ENCODE data around the gene CD55. TPM values are rescaled to one million over a fixed set of nuclear protein-coding genes. Genes with fewer than 3 reads are reported as not detected.

Gene CD55
- polyA plus RNA-seq, 1 donor from 2014 or later, result 1.4 TPM

- TF ChIP-seq EP300 (conservative IDR thresholded peaks at IDR 0.05; ENCODE audit: poor library complexity, severe bottlenecking), result no peak
- TF ChIP-seq MXI1 (conservative IDR thresholded peaks at IDR 0.05; ENCODE audit: poor library complexity, severe bottlenecking), result no peak
- no peak for TF ChIP-seq POLR2AphosphoS5 (IDR thresholded peaks at IDR 0.05)
- no peak for TF ChIP-seq CTCF (IDR thresholded peaks at IDR 0.05; ENCODE audit: poor library complexity, severe bottlenecking)
- no peak for TF ChIP-seq RAD21 (conservative IDR thresholded peaks at IDR 0.05)
- no peak for TF ChIP-seq TAF1 (IDR thresholded peaks at IDR 0.05; ENCODE audit: low read depth)
- Histone ChIP-seq H2AFZ (ENCODE audit: low read depth, low read length) (no peak overlapping the region), H3F3A (ENCODE audit: insufficient read depth, low read length, poor library complexity, severe bottlenecking) (no peaks in the 10 kb centered on the region), H3K27me3 (ENCODE audit: insufficient read depth, low read depth, low read length) (no peaks in the 10 kb centered on the region), H3K27ac (ENCODE audit: low read length) (no peak overlapping the region), H4K20me1 (ENCODE audit: insufficient read depth) (no peaks in the 10 kb centered on the region), H3K36me3 (ENCODE audit: insufficient read depth, low read length) (no peaks in the 10 kb centered on the region), H3K9me2 (ENCODE audit: insufficient read depth, low read length) (no peaks in the 10 kb centered on the region), H3K4me2 (ENCODE audit: low read length) (no peak overlapping the region), H3K4me3 (ENCODE audit: low read length) (no peak overlapping the region), H3K79me2 (replicated peaks; ENCODE audit: insufficient read depth, low read length) (no peaks in the 10 kb centered on the region), H3K9me3 (ENCODE audit: low read length) (no peaks in the 10 kb centered on the region), H3K9ac (ENCODE audit: low read length) (no peak overlapping the region)
These were observed 77.5 kb downstream of the CD55 start for GRCh38 chr1:207398986-207399385.

- Histone ChIP-seq H3K9ac (ENCODE audit: low read length) (no peak overlapping the region), H3K36me3 (ENCODE audit: insufficient read depth, low read length) (no peaks in the 10 kb centered on the region), H3F3A (ENCODE audit: insufficient read depth, low read length, poor library complexity, severe bottlenecking) (no peaks in the 10 kb centered on the region), H3K27me3 (ENCODE audit: insufficient read depth, low read depth, low read length) (no peaks in the 10 kb centered on the region), H3K4me2 (ENCODE audit: low read length) (no peak overlapping the region), H3K4me3 (ENCODE audit: low read length) (no peak overlapping the region), H4K20me1 (ENCODE audit: insufficient read depth) (no peaks in the 10 kb centered on the region), H3K79me2 (replicated peaks; ENCODE audit: insufficient read depth, low read length) (no peaks in the 10 kb centered on the region), H3K27ac (ENCODE audit: low read length) (no peak overlapping the region), H3K9me3 (ENCODE audit: low read length) (no peaks in the 10 kb centered on the region), H2AFZ (ENCODE audit: low read depth, low read length) (no peak overlapping the region), H3K9me2 (ENCODE audit: insufficient read depth, low read length) (no peaks in the 10 kb centered on the region)
- no peak for TF ChIP-seq TAF1 (IDR thresholded peaks at IDR 0.05; ENCODE audit: low read depth)
- no peak for TF ChIP-seq MXI1 (conservative IDR thresholded peaks at IDR 0.05; ENCODE audit: poor library complexity, severe bottlenecking)
- TF ChIP-seq SMC3 (conservative IDR thresholded peaks at IDR 0.05; ENCODE audit: poor library complexity), result no peak
- TF ChIP-seq EP300 (conservative IDR thresholded peaks at IDR 0.05; ENCODE audit: poor library complexity, severe bottlenecking), result no peak
- TF ChIP-seq EZH2 (IDR thresholded peaks at IDR 0.05; ENCODE audit: borderline replicate concordance, insufficient read depth, low read length, poor library complexity, severe bottlenecking), result no peak
- TF ChIP-seq CTCF (IDR thresholded peaks at IDR 0.05; ENCODE audit: poor library complexity, severe bottlenecking), result no peak
- TF ChIP-seq POLR2AphosphoS5 (IDR thresholded peaks at IDR 0.05), result no peak
- TF ChIP-seq REST (IDR thresholded peaks at IDR 0.05; ENCODE audit: borderline replicate concordance), result no peak
- TF ChIP-seq RAD21 (conservative IDR thresholded peaks at IDR 0.05), result no peak
These were observed 80.1 kb downstream of the CD55 start for GRCh38 chr1:207401578-207401977.

Measured in neural cell (in vitro differentiated cells).